H9 (cell line): ENCODE results near the gene SMTNL2. TPM values are rescaled to one million over a fixed set of nuclear protein-coding genes. Genes with fewer than 3 reads are reported as not detected.

Source experiments
- DNase-seq: peaks from one replicate; pipeline ENCODE4 v3.0.0-alpha.2; 2017
- H2AFZ ChIP-seq: one replicate; pipeline ENCODE4 v1.6.1; 2013; ENCODE audit warnings: mild to moderate bottlenecking, low read length, control low read depth, moderate library complexity
- H2AK5ac ChIP-seq: 2 replicates; pipeline ENCODE4 v1.6.1; 2013; ENCODE audit warnings: low read length, control low read depth, mixed read lengths; ENCODE audit not compliant: insufficient read length
- H2BK120ac ChIP-seq: one replicate; pipeline ENCODE4 v1.6.1; 2013; ENCODE audit warnings: low read depth, mild to moderate bottlenecking, low read length, control low read depth, inconsistent platforms; ENCODE audit not compliant: poor library complexity, severe bottlenecking
- H2BK12ac ChIP-seq: 2 replicates; pipeline ENCODE4 v1.6.1; 2013; ENCODE audit warnings: low read length, control low read depth, mixed read lengths, low read depth; ENCODE audit not compliant: insufficient read length
- H2BK15ac ChIP-seq: 2 replicates; pipeline ENCODE4 v1.6.1; 2013; ENCODE audit warnings: low read depth, low read length, control low read depth
- H2BK20ac ChIP-seq: one replicate; pipeline ENCODE4 v1.6.1; 2013; ENCODE audit warnings: low read depth, mild to moderate bottlenecking, low read length, control low read depth, inconsistent platforms; ENCODE audit not compliant: poor library complexity, severe bottlenecking
- H2BK5ac ChIP-seq: 2 replicates; pipeline ENCODE4 v1.6.1; 2013; ENCODE audit warnings: low read length, control low read depth, mixed read lengths; ENCODE audit not compliant: insufficient read length
- H3K14ac ChIP-seq: 2 replicates; pipeline ENCODE4 v1.6.1; 2013; ENCODE audit warnings: low read length, control low read depth; ENCODE audit not compliant: insufficient read depth
- H3K18ac ChIP-seq: 2 replicates; pipeline ENCODE4 v1.6.1; 2013; ENCODE audit warnings: low read depth, mild to moderate bottlenecking, mixed read lengths, low read length, control low read depth; ENCODE audit not compliant: insufficient read length
- H3K23ac ChIP-seq: 2 replicates; pipeline ENCODE4 v1.6.1; 2013; ENCODE audit warnings: low read length, control low read depth, mixed read lengths, low read depth; ENCODE audit not compliant: insufficient read length
- H3K23me2 ChIP-seq: 2 replicates; pipeline ENCODE4 v1.6.1; 2013; ENCODE audit warnings: low read depth, mild to moderate bottlenecking, mixed read lengths, low read length, control low read depth; ENCODE audit not compliant: insufficient read length, poor library complexity, severe bottlenecking
- H3K27ac ChIP-seq: 2 replicates; pipeline ENCODE4 v1.5.1; 2013; ENCODE audit warnings: low read length, control low read depth, mixed read lengths, low read depth; ENCODE audit not compliant: insufficient read length
- H3K27me3 ChIP-seq: 2 replicates; pipeline ENCODE4 v1.6.1; 2013; ENCODE audit warnings: low read length, control low read depth, inconsistent platforms; ENCODE audit not compliant: insufficient read depth
- H3K4ac ChIP-seq: 2 replicates; pipeline ENCODE4 v1.6.1; 2013; ENCODE audit warnings: low read depth, mild to moderate bottlenecking, control low read depth, inconsistent platforms, low read length, moderate library complexity
- H3K4me1 ChIP-seq: 2 replicates; pipeline ENCODE4 v1.6.1; 2013; ENCODE audit warnings: low read length, control low read depth, inconsistent platforms; ENCODE audit not compliant: insufficient read depth
- H3K4me2 ChIP-seq: 2 replicates; pipeline ENCODE4 v1.6.1; 2013; ENCODE audit warnings: low read length, control low read depth, mixed read lengths; ENCODE audit not compliant: insufficient read length, insufficient read depth
- H3K56ac ChIP-seq: 2 replicates; pipeline ENCODE4 v1.6.1; 2013; ENCODE audit warnings: low read depth, mild to moderate bottlenecking, mixed read lengths, low read length, control low read depth; ENCODE audit not compliant: insufficient read length
- H3K79me1 ChIP-seq: 2 replicates; pipeline ENCODE4 v1.6.1; 2013; ENCODE audit warnings: low read depth, mild to moderate bottlenecking, moderate library complexity, low read length, control low read depth, inconsistent platforms; ENCODE audit not compliant: insufficient read depth, poor library complexity, severe bottlenecking
- H3K79me2 ChIP-seq: 2 replicates; pipeline ENCODE4 v1.6.1; 2013; ENCODE audit warnings: low read length, control low read depth, inconsistent platforms; ENCODE audit not compliant: insufficient read depth
- H3K9ac ChIP-seq: 2 replicates; pipeline ENCODE4 v1.6.1; 2013; ENCODE audit warnings: low read length, control low read depth, mixed read lengths; ENCODE audit not compliant: insufficient read length; ENCODE audit errors: extremely low read depth
- H3K9me3 ChIP-seq: one replicate; pipeline ENCODE4 v1.6.1; 2013; ENCODE audit warnings: low read depth, low read length, inconsistent platforms; ENCODE audit not compliant: control insufficient read depth
- H3T11ph ChIP-seq: one replicate; pipeline ENCODE4 v1.6.1; 2013; ENCODE audit warnings: mild to moderate bottlenecking, low read length, control low read depth, inconsistent platforms
- H4K20me1 ChIP-seq: one replicate; pipeline ENCODE4 v1.6.1; 2013; ENCODE audit not compliant: control insufficient read depth, insufficient read length, insufficient read depth
- H4K5ac ChIP-seq: 2 replicates; pipeline ENCODE4 v1.6.1; 2013; ENCODE audit warnings: low read depth, mild to moderate bottlenecking, mixed read lengths, low read length, control low read depth; ENCODE audit not compliant: insufficient read length
- H4K8ac ChIP-seq: replicated peaks from 2 replicates; pipeline ENCODE4 v1.6.1; 2013; ENCODE audit warnings: low read length, control low read depth, mixed read lengths, low read depth; ENCODE audit not compliant: insufficient read length
- H4K91ac ChIP-seq: 2 replicates; pipeline ENCODE4 v1.6.1; 2013; ENCODE audit warnings: low read depth, mild to moderate bottlenecking, moderate library complexity, mixed read lengths, low read length, control low read depth; ENCODE audit not compliant: insufficient read length
- H3K27ac Mint-ChIP-seq, 3 experiments: 2 replicates in 2 of 3; 3 replicates in 1 of 3; pipeline ENCODE4 v1.8.0; 2020 to 2021; ENCODE audit warnings: mixed read lengths in 3 of 3, mild to moderate bottlenecking in 1 of 3, moderate library complexity in 1 of 3
- H3K27me3 Mint-ChIP-seq: 2 replicates; pipeline ENCODE4 v1.8.0; 2021; ENCODE audit warnings: low read depth, mild to moderate bottlenecking, moderate library complexity, mixed read lengths
- H3K36me3 Mint-ChIP-seq, 3 experiments: 2 replicates in 2 of 3; 3 replicates in 1 of 3; pipeline ENCODE4 v1.8.0; 2020 to 2021; ENCODE audit warnings: low read depth in 3 of 3, mixed read lengths in 3 of 3; ENCODE audit not compliant: insufficient read depth in 1 of 3
- H3K4me1 Mint-ChIP-seq, 2 experiments: 2 replicates each; pipeline ENCODE4 v1.8.0; 2020; ENCODE audit warnings: mixed read lengths in 2 of 2
- H3K4me3 Mint-ChIP-seq, 2 experiments: 2 replicates in 1 of 2; 3 replicates in 1 of 2; pipeline ENCODE4 v1.8.0; 2020 to 2021; ENCODE audit warnings: mild to moderate bottlenecking in 2 of 2, mixed read lengths in 2 of 2, moderate library complexity in 1 of 2
- H3K9me3 Mint-ChIP-seq, 2 experiments: 2 replicates in 1 of 2; 3 replicates in 1 of 2; pipeline ENCODE4 v1.8.0; 2020; ENCODE audit warnings: mild to moderate bottlenecking in 2 of 2, mixed read lengths in 2 of 2, moderate library complexity in 1 of 2
- WGBS: extraction: QIAGEN DNeasy Blood & Tissue Kit; methylation state at CpG from one replicate; pipeline ENCODE4 v1.1.7; 2013; ENCODE audit warnings: missing lambda C conversion rate, low lambda C conversion rate, mixed read lengths; ENCODE audit not compliant: insufficient read length; ENCODE audit errors: extremely low coverage; 5-methylcytosine and 5-hydroxymethylcytosine counted together
- total RNA-seq: library from RNA; stranded (reverse); gene quantifications from 2 replicates; pipeline ENCODE4 v1.2.1, GENCODE V29; 2021
- TF ChIP-seq, protein P1 (sequence below): fragments of 200-600 bp; sonication (generic); conservative IDR thresholded peaks from 3 replicates; pipeline ENCODE4 v1.8.0; 2021; ENCODE audit warnings: antibody characterized with exemption, mild to moderate bottlenecking

Gene SMTNL2
- total RNA-seq, 1 experiment from 2014 or later, result 0.77 TPM

DNA sequence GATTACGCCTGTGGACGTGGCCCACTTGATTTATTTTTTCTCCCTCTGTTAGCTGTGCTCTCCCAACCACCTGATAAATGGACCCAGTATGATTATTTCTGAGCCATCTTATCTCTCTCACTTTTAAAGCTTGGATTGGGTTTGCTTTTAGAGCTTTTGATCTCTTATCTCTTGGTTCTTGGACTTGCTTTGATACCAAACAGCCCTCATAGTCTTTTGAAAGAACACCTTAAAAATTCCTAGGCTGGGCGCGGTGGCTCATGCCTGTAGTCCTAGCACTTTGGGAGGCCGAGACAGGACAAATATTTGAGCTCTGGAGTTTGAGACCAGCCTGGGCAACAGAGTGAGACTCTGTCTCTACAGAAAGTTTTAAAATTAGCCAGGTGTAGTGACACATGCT is 25.8 kb downstream of the SMTNL2 start:
- H2AK5ac ChIP-seq, result no peak overlapping the region
- no peak overlapping the region for H3K14ac ChIP-seq
- no peak for DNase-seq
- no peak overlapping the region for H3K4me2 ChIP-seq
- H3K9me3 ChIP-seq, result no peaks in the 10 kb centered on the region
- no peaks in the 10 kb centered on the region for H3K36me3 Mint-ChIP-seq
- H3K56ac ChIP-seq, result no peak overlapping the region
- H3K9ac ChIP-seq, result no peak overlapping the region
- H3K27ac ChIP-seq, result no peak overlapping the region
- no peak overlapping the region for H4K8ac ChIP-seq
- no peak overlapping the region for H2AFZ ChIP-seq
- H3K9me3 Mint-ChIP-seq, result no peaks in the 10 kb centered on the region
- no peak overlapping the region for H2BK20ac ChIP-seq
- no peak overlapping the region for H3T11ph ChIP-seq
- peaks cover 3% of the 10 kb centered on the region; the same call in 1 of the 2 replicates for H3K27me3 Mint-ChIP-seq
- H3K4me3 Mint-ChIP-seq, result no peak overlapping the region
- no peaks in the 10 kb centered on the region for H3K79me2 ChIP-seq
- H4K5ac ChIP-seq, result no peak overlapping the region
- H3K27ac Mint-ChIP-seq, result peak overlapping the region in 2 of 3 experiments; percentile 14 to 78; a peak in 1 of 7 replicates
- no peak overlapping the region for H2BK5ac ChIP-seq
- H3K18ac ChIP-seq, result no peak overlapping the region
- TF ChIP-seq, protein P1, sequence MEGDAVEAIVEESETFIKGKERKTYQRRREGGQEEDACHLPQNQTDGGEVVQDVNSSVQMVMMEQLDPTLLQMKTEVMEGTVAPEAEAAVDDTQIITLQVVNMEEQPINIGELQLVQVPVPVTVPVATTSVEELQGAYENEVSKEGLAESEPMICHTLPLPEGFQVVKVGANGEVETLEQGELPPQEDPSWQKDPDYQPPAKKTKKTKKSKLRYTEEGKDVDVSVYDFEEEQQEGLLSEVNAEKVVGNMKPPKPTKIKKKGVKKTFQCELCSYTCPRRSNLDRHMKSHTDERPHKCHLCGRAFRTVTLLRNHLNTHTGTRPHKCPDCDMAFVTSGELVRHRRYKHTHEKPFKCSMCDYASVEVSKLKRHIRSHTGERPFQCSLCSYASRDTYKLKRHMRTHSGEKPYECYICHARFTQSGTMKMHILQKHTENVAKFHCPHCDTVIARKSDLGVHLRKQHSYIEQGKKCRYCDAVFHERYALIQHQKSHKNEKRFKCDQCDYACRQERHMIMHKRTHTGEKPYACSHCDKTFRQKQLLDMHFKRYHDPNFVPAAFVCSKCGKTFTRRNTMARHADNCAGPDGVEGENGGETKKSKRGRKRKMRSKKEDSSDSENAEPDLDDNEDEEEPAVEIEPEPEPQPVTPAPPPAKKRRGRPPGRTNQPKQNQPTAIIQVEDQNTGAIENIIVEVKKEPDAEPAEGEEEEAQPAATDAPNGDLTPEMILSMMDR, result no peak
- no peak overlapping the region for H2BK15ac ChIP-seq
- H3K4ac ChIP-seq, result no peak overlapping the region
- no peak overlapping the region for H2BK12ac ChIP-seq
- no peaks in the 10 kb centered on the region for H3K4me1 ChIP-seq
- peaks cover 14 to 25% of the 10 kb centered on the region in 2 experiments for H3K4me1 Mint-ChIP-seq
- H3K23ac ChIP-seq, result no peak overlapping the region
- no peak overlapping the region for H4K91ac ChIP-seq
- no CpG with 5 or more reads among the region's 5 CpGs for WGBS
- no peak overlapping the region for H2BK120ac ChIP-seq
- H3K23me2 ChIP-seq, result no peaks in the 10 kb centered on the region
- no peaks in the 10 kb centered on the region for H4K20me1 ChIP-seq
- H3K27me3 ChIP-seq, result no peaks in the 10 kb centered on the region
- no peaks in the 10 kb centered on the region for H3K79me1 ChIP-seq
